HepG2 (cell line): ENCODE data around the gene AP2S1. TPM values are rescaled to one million over a fixed set of nuclear protein-coding genes. Genes with fewer than 3 reads are reported as not detected.

Experiments
- BRF2 ChIP-seq: sonication (generic); formaldehyde crosslinking; IDR thresholded peaks from 2 replicates; pipeline ENCODE4 v1.8.1; 2022; ENCODE audit warnings: mild to moderate bottlenecking, missing genetic modification reagents
- CAMTA2 ChIP-seq: sonication (generic); formaldehyde crosslinking; IDR thresholded peaks from 2 replicates; pipeline ENCODE4 v1.4.0; 2020; ENCODE audit warnings: mild to moderate bottlenecking, missing genetic modification reagents, borderline replicate concordance
- EHMT2 ChIP-seq: fragments of 200-600 bp; sonication (generic); IDR thresholded peaks from 2 replicates; pipeline ENCODE4 v1.7.0; 2017; ENCODE audit warnings: antibody characterized with exemption, low read depth, low read length, borderline replicate concordance
- FOXJ3 ChIP-seq: sonication (generic); formaldehyde crosslinking; IDR thresholded peaks from 2 replicates; pipeline ENCODE4 v1.4.0; 2020; ENCODE audit warnings: missing genetic modification reagents, mild to moderate bottlenecking, borderline replicate concordance
- HOXA9 ChIP-seq: sonication (generic); formaldehyde crosslinking; IDR thresholded peaks from 2 replicates; pipeline ENCODE4 v1.8.1; 2022; ENCODE audit warnings: missing genetic modification reagents, mild to moderate bottlenecking, moderate library complexity, borderline replicate concordance
- JUND ChIP-seq: sonication (generic); formaldehyde crosslinking; IDR thresholded peaks from 2 replicates; pipeline ENCODE4 v1.8.0; 2022; ENCODE audit warnings: mild to moderate bottlenecking, missing genetic modification reagents
- LCORL ChIP-seq, 2 experiments: fragments of 450-650 bp in 1 of 2; sonication (generic) in 1 of 2; formaldehyde crosslinking in 1 of 2; IDR thresholded peaks; 2 replicates each; pipeline versions ENCODE4 v1.5.0 to v1.6.1; 2017 to 2020; ENCODE audit warnings: antibody characterized with exemption in 1 of 2, missing genetic modification reagents in 1 of 2
- NR2F6 ChIP-seq, 2 experiments: IDR thresholded peaks; 2 replicates each; pipeline ENCODE4 v1.6.1; 2016; ENCODE audit warnings: antibody characterized with exemption in 1 of 2, mild to moderate bottlenecking in 1 of 2
- PHF8 ChIP-seq: sonication (generic); formaldehyde crosslinking; IDR thresholded peaks from 2 replicates; pipeline ENCODE4 v1.5.0; 2020; ENCODE audit warnings: missing genetic modification reagents
- RFXANK ChIP-seq: IDR thresholded peaks from 2 replicates; pipeline ENCODE4 v1.6.1; 2016
- SRF ChIP-seq: IDR thresholded peaks from 2 replicates; pipeline ENCODE4 v1.6.1; 2011; ENCODE audit warnings: mild to moderate bottlenecking, low read depth, low read length, moderate library complexity
- SRSF1 ChIP-seq: fragments of 200-400 bp; formaldehyde crosslinking; optimal IDR thresholded peaks from 2 replicates; pipeline ENCODE3; 2017; ENCODE audit warnings: mild to moderate bottlenecking, low read depth, low read length, moderate library complexity
- TEAD3 ChIP-seq: optimal IDR thresholded peaks from 2 replicates; pipeline ENCODE3; 2016; ENCODE audit warnings: borderline replicate concordance
- ZNF24 ChIP-seq: fragments of 450-650 bp; IDR thresholded peaks from 2 replicates; pipeline ENCODE4 v1.6.1; 2017; ENCODE audit warnings: antibody characterized with exemption, mild to moderate bottlenecking
- ZNF547 ChIP-seq: sonication (generic); formaldehyde crosslinking; IDR thresholded peaks from 2 replicates; pipeline ENCODE4 v1.5.1; 2020; ENCODE audit warnings: mild to moderate bottlenecking, missing genetic modification reagents
- ZNF670 ChIP-seq: sonication (generic); formaldehyde crosslinking; IDR thresholded peaks from 2 replicates; pipeline ENCODE4 v1.8.0; 2022; ENCODE audit warnings: mild to moderate bottlenecking, missing genetic modification reagents, borderline replicate concordance
- ZNF775 ChIP-seq: sonication (generic); formaldehyde crosslinking; IDR thresholded peaks from 2 replicates; pipeline ENCODE4 v1.4.0; 2020; ENCODE audit warnings: missing genetic modification reagents, mild to moderate bottlenecking, moderate library complexity, borderline replicate concordance
- polyA plus RNA-seq, 8 experiments: library from polyadenylated mRNA; depleted of rRNA in 3 of 8; stranded (reverse) in 7 of 8; unstranded in 1 of 8; fragments of >200 nt; fragmentation: Illumina TruSeq in 4 of 8; extraction: Trizol in 4 of 8; gene quantifications; 2 replicates each; pipeline versions ENCODE4 v1.2.1 to v1.2.3, GENCODE V29; 2011 to 2016; ENCODE audit warnings: low read depth in 4 of 8, missing spikeins in 1 of 8, mixed read lengths in 1 of 8; ENCODE audit not compliant: insufficient read depth in 1 of 8
- total RNA-seq, 5 experiments: library from RNA; depleted of rRNA; stranded (reverse); fragments of >200 nt; fragmentation: Illumina TruSeq; extraction: Trizol; gene quantifications; 2 replicates each; pipeline ENCODE4 v1.2.3, GENCODE V29; 2016; ENCODE audit warnings: low read depth in 1 of 5
- TF ChIP-seq, protein P1 (sequence below): sonication (generic); formaldehyde crosslinking; IDR thresholded peaks from 2 replicates; pipeline ENCODE4 v1.5.1; 2020; ENCODE audit warnings: mild to moderate bottlenecking, moderate library complexity, missing genetic modification reagents
- TF ChIP-seq, protein P2 (sequence below): fragments of 450-650 bp; IDR thresholded peaks from 2 replicates; pipeline ENCODE4 v1.6.1; 2017
- TF ChIP-seq, protein P3 (sequence below): sonication (generic); formaldehyde crosslinking; IDR thresholded peaks from 2 replicates; pipeline ENCODE4 v1.8.0; 2022; ENCODE audit warnings: mild to moderate bottlenecking, missing genetic modification reagents, moderate library complexity
- TF ChIP-seq, protein P4 (sequence below): sonication (generic); formaldehyde crosslinking; conservative IDR thresholded peaks from 2 replicates; pipeline ENCODE4 v1.8.1; 2023; ENCODE audit warnings: missing genetic modification reagents

AP2S1 gene
- total and polyA plus RNA-seq, 2 of the 13 experiments (the other 11 are each of a cell fraction or from before 2014, with no cell fraction given), result 45.2 to 86.1 TPM

DNA sequence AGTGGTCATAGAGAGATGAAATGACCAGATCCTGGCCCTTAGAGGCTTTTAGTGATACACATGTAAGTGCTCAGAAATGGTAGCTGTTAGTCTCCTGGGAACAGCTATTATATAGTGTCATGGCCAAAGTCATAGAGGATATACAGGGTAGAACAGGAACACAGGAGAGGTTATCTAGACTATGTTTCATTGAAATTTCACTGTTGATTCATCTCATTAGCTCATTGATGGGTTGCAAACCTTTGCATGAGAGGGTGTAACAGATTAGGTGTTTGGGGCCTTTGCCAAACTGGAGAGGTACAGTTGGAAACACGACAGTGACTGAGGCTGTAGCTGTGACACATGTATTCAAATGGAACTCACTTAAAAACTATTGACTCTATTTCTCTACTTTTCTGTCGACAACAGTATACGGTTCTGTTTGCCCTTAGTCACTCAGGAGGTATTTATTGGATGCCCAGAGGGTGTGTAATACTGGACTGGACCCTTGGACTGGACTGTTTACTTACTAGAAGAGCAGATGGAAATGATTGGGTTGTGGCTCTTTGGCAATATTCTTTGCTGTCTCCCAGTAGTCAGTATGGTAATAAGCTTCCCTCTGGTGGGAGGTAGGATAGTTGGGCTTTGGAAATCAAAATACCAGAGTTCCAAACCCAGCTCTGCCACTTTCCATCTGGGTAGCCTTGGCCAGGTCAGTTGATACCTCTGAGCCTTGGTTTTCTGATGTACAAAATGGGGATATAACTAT lies 40.0 kb upstream of the AP2S1 start (continued):
- no peak for TF ChIP-seq ZNF670 (CRISPR knock-in tag)
- TF ChIP-seq, protein P1, sequence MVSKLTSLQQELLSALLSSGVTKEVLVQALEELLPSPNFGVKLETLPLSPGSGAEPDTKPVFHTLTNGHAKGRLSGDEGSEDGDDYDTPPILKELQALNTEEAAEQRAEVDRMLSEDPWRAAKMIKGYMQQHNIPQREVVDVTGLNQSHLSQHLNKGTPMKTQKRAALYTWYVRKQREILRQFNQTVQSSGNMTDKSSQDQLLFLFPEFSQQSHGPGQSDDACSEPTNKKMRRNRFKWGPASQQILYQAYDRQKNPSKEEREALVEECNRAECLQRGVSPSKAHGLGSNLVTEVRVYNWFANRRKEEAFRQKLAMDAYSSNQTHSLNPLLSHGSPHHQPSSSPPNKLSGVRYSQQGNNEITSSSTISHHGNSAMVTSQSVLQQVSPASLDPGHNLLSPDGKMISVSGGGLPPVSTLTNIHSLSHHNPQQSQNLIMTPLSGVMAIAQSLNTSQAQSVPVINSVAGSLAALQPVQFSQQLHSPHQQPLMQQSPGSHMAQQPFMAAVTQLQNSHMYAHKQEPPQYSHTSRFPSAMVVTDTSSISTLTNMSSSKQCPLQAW (CRISPR knock-in tag), result peak; percentile 87
- no peak for TF ChIP-seq BRF2 (CRISPR knock-in tag)
- TF ChIP-seq, protein P2, sequence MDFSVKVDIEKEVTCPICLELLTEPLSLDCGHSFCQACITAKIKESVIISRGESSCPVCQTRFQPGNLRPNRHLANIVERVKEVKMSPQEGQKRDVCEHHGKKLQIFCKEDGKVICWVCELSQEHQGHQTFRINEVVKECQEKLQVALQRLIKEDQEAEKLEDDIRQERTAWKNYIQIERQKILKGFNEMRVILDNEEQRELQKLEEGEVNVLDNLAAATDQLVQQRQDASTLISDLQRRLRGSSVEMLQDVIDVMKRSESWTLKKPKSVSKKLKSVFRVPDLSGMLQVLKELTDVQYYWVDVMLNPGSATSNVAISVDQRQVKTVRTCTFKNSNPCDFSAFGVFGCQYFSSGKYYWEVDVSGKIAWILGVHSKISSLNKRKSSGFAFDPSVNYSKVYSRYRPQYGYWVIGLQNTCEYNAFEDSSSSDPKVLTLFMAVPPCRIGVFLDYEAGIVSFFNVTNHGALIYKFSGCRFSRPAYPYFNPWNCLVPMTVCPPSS, result no peak
- TF ChIP-seq, protein P3, sequence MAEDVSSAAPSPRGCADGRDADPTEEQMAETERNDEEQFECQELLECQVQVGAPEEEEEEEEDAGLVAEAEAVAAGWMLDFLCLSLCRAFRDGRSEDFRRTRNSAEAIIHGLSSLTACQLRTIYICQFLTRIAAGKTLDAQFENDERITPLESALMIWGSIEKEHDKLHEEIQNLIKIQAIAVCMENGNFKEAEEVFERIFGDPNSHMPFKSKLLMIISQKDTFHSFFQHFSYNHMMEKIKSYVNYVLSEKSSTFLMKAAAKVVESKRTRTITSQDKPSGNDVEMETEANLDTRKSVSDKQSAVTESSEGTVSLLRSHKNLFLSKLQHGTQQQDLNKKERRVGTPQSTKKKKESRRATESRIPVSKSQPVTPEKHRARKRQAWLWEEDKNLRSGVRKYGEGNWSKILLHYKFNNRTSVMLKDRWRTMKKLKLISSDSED (CRISPR knock-in tag), result no peak
- TF ChIP-seq HOXA9 (CRISPR knock-in tag), result 0 out of 2 replicates have a peak, but pooled peaks have one; percentile 31
- no peak for TF ChIP-seq SRSF1
- TF ChIP-seq SRF, result no peak
- no peak for TF ChIP-seq CAMTA2 (CRISPR knock-in tag)
- peak; percentile 96 for TF ChIP-seq TEAD3 (CRISPR knock-in tag)
- peak; percentile 25; the same call in 1 of the 2 replicates for TF ChIP-seq EHMT2
- TF ChIP-seq ZNF24, result no peak
- TF ChIP-seq PHF8, result no peak
- TF ChIP-seq ZNF775 (CRISPR knock-in tag), result no peak
- TF ChIP-seq JUND, result peak; percentile 86
- TF ChIP-seq, protein P4, sequence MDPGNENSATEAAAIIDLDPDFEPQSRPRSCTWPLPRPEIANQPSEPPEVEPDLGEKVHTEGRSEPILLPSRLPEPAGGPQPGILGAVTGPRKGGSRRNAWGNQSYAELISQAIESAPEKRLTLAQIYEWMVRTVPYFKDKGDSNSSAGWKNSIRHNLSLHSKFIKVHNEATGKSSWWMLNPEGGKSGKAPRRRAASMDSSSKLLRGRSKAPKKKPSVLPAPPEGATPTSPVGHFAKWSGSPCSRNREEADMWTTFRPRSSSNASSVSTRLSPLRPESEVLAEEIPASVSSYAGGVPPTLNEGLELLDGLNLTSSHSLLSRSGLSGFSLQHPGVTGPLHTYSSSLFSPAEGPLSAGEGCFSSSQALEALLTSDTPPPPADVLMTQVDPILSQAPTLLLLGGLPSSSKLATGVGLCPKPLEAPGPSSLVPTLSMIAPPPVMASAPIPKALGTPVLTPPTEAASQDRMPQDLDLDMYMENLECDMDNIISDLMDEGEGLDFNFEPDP (CRISPR knock-in tag), result no peak
- TF ChIP-seq FOXJ3 (CRISPR knock-in tag), result peak; percentile 81; the same call in 1 of the 2 replicates
- TF ChIP-seq NR2F6 (IDR thresholded peaks at IDR 0.05), result peak; percentile 43; the same call in 1 of the 2 replicates
- peak; percentile 73 for TF ChIP-seq NR2F6 (CRISPR knock-in tag; IDR thresholded peaks at IDR 0.05)
- peak; percentile 36; the same call in 1 of the 2 replicates for TF ChIP-seq ZNF547
- no peak for TF ChIP-seq RFXANK (CRISPR knock-in tag)
- TF ChIP-seq LCORL (IDR thresholded peaks at IDR 0.05), result peak; percentile 17; the same call in 1 of the 2 replicates
- peak; percentile 88 for TF ChIP-seq LCORL (CRISPR knock-in tag; IDR thresholded peaks at IDR 0.05)
